Ramos (cell line): ENCODE measurements around the gene GPS1.
"Not testable (repeated sequence)": the region's sequence is repeated elsewhere in the genome, so short reads cannot be mapped to it uniquely, and the experiment has no call there.

Experiments
- in situ Hi-C: fragments of 300-500 bp; cut with MboI; formaldehyde crosslinking; loops from one replicate; pipeline ENCODE4 v1.14.3; 2022; ENCODE audit warnings: low sequenced_read_pairs; ENCODE audit not compliant: unreplicated experiment

Gene GPS1

DNA sequence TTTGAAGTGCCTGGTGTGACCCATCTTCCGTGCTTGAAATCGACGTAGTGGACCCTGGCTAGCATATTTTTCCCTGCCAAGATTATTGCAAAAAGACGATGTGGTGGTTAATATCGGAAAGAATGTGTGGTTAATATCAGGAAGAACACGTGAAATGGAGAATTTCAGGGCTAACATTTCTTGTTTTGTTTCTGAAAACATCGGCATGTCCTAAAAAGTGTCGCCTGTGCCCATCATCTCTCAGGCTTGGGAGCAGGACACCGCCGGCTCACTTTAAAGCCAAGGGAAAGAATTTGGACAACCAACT is 13.9 kb upstream of the GPS1 start:
- in situ Hi-C loops: no loop called here

GRCh38 chr17:82038796-82039409 is 12.8 kb upstream of the GPS1 start:
- in situ Hi-C loops: not testable (repeated sequence)

GRCh38 chr17:82039695-82040299 is 11.9 kb upstream of the GPS1 start:
- in situ Hi-C loops: no loop called here

DNA sequence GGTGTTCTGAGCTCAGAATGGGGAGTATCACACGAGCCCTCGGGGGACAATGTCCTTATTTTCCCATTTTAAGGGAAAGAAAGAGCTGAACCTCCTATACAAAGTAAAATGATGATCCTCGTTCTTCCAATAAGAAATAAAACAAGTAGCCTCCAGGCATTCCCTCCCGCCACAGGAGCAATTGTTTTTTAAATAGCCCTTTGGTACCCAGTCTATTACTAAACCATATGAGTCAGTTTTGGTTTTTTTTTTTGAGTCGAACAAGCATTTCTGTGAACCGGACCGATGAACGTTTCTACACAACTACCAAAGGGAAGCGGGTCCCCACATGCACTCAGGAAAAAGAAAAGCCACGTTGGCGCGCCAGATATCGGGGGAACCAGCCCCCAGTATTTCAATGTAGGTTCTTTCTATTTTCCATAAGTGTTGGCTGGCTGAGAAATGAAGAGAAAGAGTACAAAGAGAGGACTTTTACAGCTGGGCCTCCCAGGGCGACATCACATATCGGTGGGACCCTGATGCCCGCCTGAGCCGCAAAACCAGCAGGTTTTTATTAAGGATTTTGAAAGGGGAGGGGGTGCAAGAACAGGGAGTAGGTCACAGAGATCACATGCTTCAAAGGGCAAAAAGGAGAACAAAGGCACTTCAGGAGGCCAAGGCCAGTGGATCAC is 10.4 kb upstream of the GPS1 start:
- in situ Hi-C loops: no loop called here

GRCh38 chr17:82042649-82043048 is 9.0 kb upstream of the GPS1 start:
- in situ Hi-C loops: no loop called here

DNA sequence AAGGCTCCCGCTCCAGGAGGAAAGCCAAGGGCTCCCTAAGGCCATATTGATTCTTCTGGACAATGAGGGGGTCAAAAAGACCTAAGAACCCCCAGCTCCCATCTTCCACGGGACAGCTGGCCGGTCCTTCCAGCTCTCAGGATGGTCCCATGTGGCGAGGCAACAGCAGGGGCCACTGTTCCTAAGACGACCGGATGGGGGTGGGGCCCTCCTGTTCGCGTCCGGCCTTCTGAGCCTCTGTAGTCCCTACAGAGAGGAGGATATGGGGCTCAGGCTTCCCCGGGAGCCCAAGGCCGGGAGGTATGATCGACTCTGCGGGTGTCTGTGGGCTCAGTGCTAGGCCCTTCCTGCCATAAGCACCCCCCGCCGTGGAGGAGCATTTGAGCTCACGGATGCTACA is 8.2 kb upstream of the GPS1 start:
- in situ Hi-C loops: no loop called here

- in situ Hi-C loops: no loop called here
Observed at GRCh38 chr17:82045936-82046484, 5.7 kb upstream of the GPS1 start.

- in situ Hi-C loops: no loop called here
Observed at GRCh38 chr17:82046903-82047302, 4.8 kb upstream of the GPS1 start.

DNA sequence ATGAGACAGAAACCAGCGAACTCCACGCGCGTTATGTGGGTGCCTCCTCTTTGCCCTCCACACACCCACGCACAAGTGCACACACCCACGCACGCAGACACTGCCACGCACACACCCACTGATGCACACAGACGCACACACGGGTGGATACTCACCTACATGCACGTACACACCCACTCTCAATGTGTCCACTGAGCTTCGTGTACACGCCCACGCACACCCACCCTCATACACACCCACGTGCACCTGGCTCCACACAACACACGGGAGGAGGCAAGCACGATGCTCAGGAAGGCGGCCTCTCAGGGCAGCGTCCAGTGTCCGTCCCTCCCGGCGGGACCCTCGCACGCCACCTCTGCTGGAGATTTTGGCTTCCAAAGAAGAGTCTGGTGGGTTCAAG is 4.3 kb upstream of the GPS1 start:
- in situ Hi-C loops: no loop called here

- in situ Hi-C loops: no loop called here
Observed at GRCh38 chr17:82047914-82048570, 3.7 kb upstream of the GPS1 start.

GRCh38 chr17:82048571-82048971 is 3.1 kb upstream of the GPS1 start:
- in situ Hi-C loops: no loop called here

DNA sequence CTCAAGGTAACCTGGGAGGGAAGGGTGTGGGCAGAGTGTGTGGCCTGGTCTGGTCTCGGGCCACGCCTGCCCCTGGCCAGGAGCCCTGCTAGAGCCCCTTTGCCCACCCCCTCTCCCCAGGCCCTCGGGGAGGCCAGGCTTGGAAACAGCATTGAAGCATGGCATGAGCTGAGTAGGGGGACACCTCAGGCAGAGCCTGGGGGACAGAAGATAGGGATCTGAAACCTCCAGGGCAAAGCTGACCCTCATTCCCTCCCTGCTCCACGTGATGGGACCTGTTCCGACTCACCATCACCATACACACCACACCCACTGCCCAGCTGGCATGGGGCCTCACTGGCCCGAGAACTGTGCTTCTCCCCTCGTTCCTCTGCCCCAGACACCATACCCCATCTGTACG is 2.6 kb upstream of the GPS1 start:
- in situ Hi-C loops: no loop called here

DNA sequence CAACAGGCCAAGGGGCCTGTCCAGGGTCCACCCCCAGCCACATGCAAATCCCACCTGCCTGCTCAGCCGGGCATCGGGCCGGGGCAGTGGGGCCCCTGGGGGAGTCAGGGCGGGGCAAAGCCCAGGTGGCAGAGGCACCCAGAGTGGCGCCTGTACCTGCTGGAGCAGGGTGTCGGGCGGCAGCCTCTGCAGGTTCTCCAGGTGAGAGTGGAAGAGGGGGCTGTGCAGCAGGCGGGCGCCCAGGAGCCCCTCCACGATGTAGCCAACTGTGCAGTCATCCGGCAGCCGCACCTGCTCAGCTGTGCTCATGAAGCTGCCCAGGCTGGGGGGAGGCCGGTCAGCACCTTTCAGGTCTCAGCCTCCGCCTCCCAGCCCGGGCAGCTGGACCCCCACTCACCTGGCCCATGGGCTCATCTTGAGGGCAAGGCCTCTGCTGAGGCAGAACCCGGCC is 2.2 kb upstream of the GPS1 start:
- in situ Hi-C loops: no loop called here

GRCh38 chr17:82050152-82050760 is 1.4 kb upstream of the GPS1 start:
- in situ Hi-C loops: no loop called here

- in situ Hi-C loops: no loop called here
Observed at GRCh38 chr17:82050761-82051641, 697 bp upstream of the GPS1 start.

DNA sequence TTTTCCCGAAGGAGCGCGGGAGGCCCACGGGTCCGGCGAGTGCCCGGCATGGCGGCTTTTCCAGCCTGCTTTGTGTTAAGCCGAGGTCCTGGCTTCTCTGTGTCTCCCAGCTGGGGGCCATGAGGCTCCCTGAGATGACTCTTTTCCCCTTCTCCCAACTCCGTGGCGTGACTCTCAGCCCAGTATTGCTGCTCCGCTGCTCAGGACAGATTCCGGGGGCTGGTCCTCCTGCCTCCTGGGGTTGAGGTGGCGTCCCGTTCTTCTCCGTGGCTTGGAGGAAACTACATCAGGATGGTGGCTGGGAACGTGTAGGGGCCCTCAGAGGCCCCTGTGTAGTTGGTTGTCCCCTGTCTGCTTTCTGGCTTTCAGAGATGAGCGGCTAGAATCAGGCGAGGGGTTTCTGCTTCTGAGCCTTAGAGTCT is 951 bp downstream of the GPS1 start:
- in situ Hi-C loops: no loop called here

DNA sequence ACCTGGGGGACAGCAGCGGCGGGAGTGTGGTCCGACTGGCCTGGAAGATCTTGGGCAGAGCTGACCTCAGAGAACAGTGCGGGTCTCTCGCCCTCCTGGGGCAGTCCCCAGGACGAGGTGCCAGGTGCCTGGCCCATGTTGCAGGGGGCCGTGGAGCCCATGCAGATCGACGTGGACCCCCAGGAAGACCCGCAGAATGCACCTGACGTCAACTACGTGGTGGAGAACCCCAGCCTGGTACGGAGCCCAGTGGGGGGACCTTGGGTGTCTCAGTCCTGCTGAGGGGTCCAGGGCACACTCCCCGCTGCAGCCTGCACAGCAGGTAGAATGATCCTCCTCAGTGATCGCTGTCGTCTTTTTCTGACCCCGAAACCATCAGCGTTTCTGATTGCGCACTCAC is 1.4 kb downstream of the GPS1 start:
- in situ Hi-C loops: no loop called here

GRCh38 chr17:82053556-82054263 is 2.0 kb downstream of the GPS1 start:
- in situ Hi-C loops: no loop called here

DNA sequence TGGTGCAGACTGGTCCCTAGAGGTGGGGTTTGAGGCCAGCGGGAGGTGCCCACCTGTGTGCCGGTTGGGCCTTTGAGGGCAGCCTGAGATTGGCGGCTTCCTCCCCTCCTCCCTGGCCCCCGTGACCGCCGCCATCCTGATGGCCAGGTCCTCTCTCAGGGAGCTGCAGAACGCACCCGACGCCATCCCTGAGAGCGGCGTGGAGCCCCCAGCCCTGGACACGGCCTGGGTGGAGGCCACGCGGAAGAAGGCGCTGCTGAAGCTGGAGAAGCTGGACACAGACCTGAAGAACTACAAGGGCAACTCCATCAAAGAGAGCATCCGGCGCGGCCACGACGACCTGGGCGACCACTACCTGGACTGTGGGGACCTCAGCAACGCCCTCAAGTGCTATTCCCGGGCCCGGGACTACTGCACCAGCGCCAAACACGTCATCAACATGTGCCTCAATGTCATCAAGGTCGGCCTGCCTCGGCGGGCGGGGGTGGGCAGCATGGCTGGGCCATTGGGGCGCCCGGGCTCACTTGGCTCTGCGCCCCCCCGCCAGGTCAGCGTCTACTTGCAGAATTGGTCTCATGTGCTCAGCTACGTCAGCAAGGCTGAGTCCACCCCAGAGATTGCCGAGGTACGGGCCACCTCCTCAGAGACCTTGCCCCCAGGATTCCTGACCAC is 2.8 kb downstream of the GPS1 start:
- in situ Hi-C loops: no loop called here
